Raji (cell line): ENCODE data around the gene PTPRR.

Experiments used
- POLR2A ChIP-seq: IDR thresholded peaks from 2 replicates; pipeline ENCODE4 v1.6.1; 2011; ENCODE audit warnings: low read depth, low read length, control low read depth; ENCODE audit not compliant: insufficient read depth

The PTPRR gene

DNA sequence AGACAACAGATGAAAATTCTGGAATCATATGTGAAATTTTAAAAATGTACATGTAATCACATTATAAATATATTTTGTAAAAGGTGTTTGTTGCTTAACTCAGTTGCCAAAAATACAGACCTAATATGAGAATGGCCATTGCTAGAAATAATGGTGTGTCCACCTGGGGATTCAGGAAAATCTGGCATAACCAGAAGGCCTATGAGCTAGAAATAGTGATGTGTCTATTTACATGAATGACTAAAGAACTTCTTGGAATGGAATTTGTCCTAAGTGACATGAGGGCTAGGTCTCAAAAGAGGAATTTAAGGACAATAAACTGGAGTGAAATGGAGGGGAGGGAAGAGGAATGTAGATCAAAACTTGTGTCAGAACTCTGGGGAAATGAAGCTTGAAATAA is 126.4 kb downstream of the PTPRR start:
- TF ChIP-seq POLR2A, result no peak

- no peak for TF ChIP-seq POLR2A
Measured at GRCh38 chr12:70788774-70789173, 131.8 kb downstream of the PTPRR start.

GRCh38 chr12:70787612-70788011 is 132.9 kb downstream of the PTPRR start:
- no peak for TF ChIP-seq POLR2A

DNA sequence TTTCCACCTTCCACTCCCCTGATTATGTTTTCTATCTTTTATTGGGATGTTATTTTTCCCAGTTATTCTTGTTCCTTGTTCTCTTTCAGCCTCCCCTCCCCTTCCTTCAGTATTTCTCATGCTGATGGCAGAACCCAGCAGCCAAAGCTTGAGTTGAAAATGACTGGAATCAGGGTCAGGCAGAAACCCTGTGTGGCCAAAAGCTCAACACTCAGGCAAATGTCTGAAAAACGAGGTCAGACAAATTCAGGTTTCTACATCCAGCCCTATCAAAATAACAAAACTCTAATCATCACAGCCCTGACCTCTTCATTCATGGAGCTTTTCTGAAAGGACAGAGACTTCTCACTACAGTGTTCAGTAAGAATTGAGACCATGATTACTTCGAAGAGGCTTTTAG is 134.6 kb downstream of the PTPRR start:
- TF ChIP-seq POLR2A, result no peak

DNA sequence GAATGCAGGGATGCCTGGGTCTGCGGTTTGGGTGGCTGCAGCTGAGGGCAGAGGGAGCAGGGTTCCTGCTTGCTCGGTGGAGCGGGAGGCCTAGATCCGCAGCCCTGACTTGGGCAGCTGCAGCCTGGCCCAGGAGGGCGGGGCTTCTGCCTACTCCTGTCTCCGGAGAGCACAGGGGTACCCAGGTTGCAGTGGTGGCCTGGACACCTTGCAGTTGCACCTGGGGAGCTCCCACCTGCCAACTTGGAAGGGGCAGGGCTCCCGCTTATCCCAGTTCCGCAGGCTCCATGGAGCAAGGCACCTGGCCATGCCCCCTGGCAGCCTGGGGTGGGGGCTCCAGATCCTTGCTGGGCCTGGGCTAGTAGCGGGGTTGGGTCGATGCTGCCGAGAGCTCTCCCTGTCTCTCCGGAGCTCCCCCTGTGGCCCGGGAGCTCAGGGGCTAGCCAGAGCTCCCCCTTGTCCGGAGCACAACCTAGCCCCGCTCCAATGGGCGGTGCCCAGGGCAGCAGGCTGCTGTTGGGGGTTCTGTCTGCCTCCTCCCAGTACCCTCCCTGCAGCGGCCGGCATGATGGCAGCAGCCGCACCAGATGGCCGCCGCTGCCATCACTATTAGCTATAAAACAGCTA is 136.4 kb downstream of the PTPRR start:
- no peak for TF ChIP-seq POLR2A

GRCh38 chr12:70783455-70783854 is 137.1 kb downstream of the PTPRR start:
- TF ChIP-seq POLR2A, result no peak

DNA sequence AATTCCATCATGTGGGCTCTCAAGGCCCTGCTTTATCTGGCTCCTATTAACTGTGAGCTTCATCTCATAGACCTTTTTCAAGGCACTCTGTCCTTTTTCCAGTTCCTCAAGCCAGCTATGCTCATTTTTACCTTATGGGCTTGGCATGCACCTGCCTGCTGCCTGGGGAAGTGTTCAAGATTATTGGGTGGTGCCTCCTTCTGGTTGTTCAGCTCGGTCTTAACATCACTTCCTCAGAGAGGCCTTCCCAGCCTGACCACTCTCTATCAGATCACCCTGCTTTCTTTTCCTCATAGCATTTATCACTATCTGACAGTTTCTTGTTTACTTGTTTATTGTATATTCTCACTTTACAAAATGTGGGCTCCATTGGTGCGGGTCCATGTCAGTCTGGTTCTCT is 141.3 kb downstream of the PTPRR start:
- TF ChIP-seq POLR2A, result no peak

- TF ChIP-seq POLR2A, result no peak
Measured at GRCh38 chr12:70774055-70774454, 146.5 kb downstream of the PTPRR start.

- no peak for TF ChIP-seq POLR2A
Measured at GRCh38 chr12:70772836-70773235, 147.7 kb downstream of the PTPRR start.

- no peak for TF ChIP-seq POLR2A
Measured at GRCh38 chr12:70771581-70771980, 149.0 kb downstream of the PTPRR start.

GRCh38 chr12:70763666-70764065 is 156.9 kb downstream of the PTPRR start:
- no peak for TF ChIP-seq POLR2A

DNA sequence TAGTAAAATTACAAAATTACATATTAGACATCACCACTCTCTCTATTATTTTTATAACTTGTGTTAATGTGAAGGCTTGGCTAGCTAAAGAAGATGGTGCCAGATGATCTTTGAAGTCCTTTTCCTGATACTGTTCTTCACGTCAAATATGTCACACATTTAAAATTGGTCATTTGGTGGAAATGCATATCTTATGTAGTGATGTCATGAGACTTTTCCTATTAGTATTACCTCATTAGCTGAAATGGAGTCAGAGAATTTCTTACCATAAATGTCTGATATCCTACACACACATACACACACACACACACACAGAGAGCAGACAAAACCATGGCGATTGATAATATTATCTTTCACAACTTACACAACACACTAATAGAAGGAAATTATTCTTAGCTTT is 158.5 kb downstream of the PTPRR start:
- no peak for TF ChIP-seq POLR2A

DNA sequence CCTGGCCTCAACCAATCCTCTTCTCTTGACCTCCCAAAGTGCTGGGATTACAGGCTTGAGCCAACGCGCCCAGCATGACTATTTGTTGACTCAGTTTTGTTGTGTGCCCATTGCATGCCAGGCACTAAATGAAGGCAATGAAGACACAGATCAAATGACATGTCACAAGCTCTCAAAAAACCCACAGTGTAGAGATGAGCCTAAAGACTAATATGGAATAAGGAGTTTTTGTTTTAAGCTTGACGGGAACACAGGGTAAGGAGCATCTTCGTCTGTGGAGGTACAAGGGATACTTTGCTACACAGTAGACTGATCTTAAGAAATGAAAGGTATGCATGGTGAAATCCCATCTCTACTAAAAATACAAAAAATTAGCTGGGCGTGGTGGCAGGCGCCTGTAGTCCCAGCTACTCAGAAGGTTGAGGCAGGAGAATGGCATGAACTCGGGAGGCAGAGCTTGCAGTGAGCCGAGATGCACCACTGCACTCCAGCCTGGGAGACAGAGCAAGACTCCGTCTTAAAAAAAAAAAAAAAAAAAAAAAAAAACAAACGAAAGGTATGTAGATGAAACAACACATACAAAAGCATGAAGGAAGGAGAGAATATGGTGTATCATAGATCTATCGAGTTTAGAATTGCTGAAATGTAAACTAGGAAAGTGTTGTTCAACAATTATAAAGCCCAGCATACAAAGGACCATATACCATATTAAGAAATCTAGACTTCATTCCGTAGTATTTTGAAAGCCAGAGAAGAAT is 161.2 kb downstream of the PTPRR start:
- TF ChIP-seq POLR2A, result no peak

DNA sequence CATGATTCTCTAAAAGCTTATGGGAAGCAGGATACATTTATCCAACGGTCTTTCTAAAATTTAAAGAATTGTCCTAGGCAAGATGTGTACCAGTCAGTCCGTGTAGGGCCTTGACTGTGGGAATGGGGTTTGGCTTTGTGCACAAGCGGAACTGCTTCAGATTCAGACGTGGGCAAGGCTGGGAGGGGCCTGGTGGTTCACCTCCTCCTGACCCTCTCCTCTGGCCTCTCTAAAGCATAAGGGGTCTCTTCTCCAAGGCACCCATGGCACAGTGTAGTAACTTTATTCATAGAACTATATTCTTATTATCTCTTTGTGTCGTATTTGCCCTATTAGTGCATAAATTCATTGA is 162.1 kb downstream of the PTPRR start:
- TF ChIP-seq POLR2A, result no peak

- TF ChIP-seq POLR2A, result no peak
Measured at GRCh38 chr12:70757830-70758493, 162.6 kb downstream of the PTPRR start.

DNA sequence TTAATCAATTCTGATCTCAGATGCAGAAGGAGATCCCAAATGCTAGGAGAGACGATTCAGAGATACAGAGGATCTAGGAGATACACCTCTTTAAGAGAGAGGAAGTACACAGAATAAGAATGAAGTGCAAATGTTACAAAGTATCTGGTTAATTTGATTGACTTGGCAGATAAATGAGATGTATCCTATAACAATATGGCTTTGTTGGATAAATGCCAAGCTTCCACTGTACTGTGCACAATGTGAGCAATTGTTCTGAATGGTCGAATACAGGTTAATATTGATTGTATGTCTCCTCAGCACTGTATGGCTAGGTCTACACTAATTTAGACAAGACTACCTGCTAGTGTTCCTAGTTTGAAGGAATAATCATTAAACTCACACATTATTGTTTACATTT is 163.7 kb downstream of the PTPRR start:
- no peak for TF ChIP-seq POLR2A

DNA sequence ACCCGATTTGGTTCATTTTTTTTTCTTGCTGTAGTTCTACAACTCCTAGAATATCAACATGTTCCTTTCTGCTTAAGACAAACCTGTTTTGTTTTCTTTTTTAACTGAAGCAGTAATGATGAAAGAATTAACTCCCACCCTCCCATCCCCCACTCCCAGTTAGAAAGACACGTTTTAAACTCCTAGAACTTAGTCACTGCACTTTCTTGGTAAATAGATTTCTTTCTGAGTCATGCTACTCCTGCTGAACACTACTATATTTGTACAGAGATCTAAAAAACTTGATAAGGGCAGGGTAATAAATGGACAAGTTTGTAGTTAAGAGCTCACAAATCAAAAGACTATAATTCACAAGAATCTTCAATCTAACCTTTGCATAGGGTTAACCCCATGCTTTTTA is 164.4 kb downstream of the PTPRR start:
- no peak for TF ChIP-seq POLR2A

DNA sequence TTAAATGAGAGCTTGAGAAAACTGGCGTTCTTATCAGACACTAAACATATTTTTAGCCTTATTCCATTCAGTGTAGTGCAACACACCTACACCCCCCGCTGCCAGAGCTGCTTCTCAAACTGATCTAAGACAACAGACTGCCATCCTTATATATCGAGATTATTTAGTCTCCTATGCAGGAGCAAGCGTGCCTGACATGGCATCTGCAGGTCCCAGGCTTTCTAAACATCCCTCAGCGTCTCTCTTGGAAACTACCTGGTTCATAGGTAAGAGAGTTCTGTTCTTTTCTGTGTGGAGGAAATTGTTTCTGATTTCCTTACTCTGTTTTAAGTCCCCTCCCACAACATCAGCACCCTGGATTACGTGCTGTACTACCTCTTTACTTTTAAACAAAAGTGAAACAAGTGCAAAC is 166.2 kb downstream of the PTPRR start:
- no peak for TF ChIP-seq POLR2A
